ENCODE measurements around the gene ZNF682. TPM values are rescaled to one million over a fixed set of nuclear protein-coding genes. Genes with fewer than 3 reads are reported as not detected.
"Not testable (repeated sequence)": the region's sequence is repeated elsewhere in the genome, so short reads cannot be mapped to it uniquely, and the experiment has no call there.

The ZNF682 gene
- polyA plus RNA-seq, 2 donors, result 2.7 to 6.2 TPM

DNA sequence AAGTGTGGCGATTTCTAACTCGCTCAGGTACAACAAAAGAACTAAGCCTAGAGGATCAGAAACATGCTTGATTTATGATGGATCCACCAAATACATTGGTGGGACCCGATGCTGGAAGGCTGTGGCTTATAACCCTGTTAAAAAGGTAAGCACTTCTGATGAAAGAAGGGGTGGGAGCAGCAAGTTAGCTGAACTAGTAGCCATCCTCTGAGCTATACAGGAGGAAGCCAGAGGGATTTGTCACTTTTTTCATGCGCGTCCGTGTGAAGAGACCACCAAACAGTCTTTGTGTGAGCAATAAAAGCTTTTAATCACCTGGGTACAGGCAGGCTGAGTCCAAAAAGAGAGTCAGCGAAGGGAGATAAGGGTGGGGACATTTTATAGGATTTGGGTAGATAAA, 29.3 kb upstream of the ZNF682 start:
- H3K27me3 ChIP-seq (ENCODE audit: control insufficient read depth in 1 of 2, insufficient read depth in 2 of 2, low read length in 2 of 2); H3K36me3 ChIP-seq (ENCODE audit: control insufficient read depth in 2 of 2, insufficient read depth in 2 of 2, low read length in 1 of 2); H3K27ac ChIP-seq (ENCODE audit: low read depth in 2 of 2, low read length in 1 of 2); H3K9me3 ChIP-seq (ENCODE audit: control insufficient read depth in 2 of 2, insufficient read depth in 1 of 2, low read depth in 1 of 2, low read length in 1 of 2); H3K4me1 ChIP-seq (ENCODE audit: control insufficient read depth in 2 of 2, insufficient read depth in 2 of 2, low read length in 1 of 2); H3K4me3 ChIP-seq (ENCODE audit: low read depth in 1 of 2, low read length in 2 of 2): not testable (repeated sequence)
- WGBS, 2 donors, result 29 to 33% methylated on average over 7 of the region's 7 CpGs

DNA sequence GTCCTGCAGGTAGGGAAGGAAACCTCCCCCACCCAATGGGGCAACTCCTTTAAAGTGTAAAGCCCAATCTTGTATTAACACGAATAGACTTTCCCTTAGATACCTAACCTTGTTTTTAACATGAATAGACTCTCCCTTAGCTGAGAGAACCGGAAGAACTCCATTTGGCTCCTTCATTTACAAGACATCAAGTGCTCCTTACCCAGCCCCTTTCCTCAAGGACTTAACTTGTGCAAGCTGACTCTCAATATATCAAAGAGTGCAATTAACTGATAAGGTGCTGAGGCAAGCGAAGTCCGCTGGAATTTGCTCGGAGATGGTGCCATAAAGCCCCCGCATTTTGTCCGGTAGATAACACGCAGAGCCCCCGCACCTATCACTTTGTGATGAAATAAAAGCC, 28.6 kb upstream of the ZNF682 start:
- Histone ChIP-seq H3K27me3 (ENCODE audit: control insufficient read depth in 1 of 2, insufficient read depth in 2 of 2, low read length in 2 of 2) (no peaks in the 10 kb centered on the region), H3K9me3 (ENCODE audit: control insufficient read depth in 2 of 2, insufficient read depth in 1 of 2, low read depth in 1 of 2, low read length in 1 of 2) (no peaks in the 10 kb centered on the region)
- 15 to 26% methylated on average over 9 of the region's 9 CpGs for WGBS, 2 donors

DNA sequence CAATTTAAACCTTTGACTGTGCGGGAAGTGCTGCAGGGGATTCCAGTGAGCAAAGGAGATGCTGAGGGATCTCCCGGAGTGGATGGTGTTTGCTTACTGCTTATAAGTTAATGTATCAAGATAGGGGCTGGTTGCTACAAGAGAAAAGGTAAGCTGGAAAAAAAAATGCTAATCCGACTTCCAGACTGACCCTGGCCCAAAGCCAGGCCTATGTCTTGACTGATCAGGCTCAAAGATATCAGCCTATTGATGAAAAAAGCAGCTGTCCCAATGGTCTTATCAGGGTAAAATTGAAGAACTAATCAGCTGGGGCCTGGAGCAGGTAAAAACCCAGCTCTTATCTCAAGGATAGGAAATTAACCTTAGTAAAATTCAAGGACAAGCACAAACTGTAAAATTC, 27.6 kb upstream of the ZNF682 start:
- WGBS, 2 donors, result 48 to 52% methylated on average over 3 of the region's 3 CpGs
- no peak overlapping the region for H3K27ac ChIP-seq (ENCODE audit: low read depth in 2 of 2, low read length in 1 of 2)
- no peaks in the 10 kb centered on the region for H3K27me3 ChIP-seq (ENCODE audit: control insufficient read depth in 1 of 2, insufficient read depth in 2 of 2, low read length in 2 of 2)
- H3K36me3 ChIP-seq (ENCODE audit: control insufficient read depth in 2 of 2, insufficient read depth in 2 of 2, low read length in 1 of 2), result no peaks in the 10 kb centered on the region
- no peaks in the 10 kb centered on the region for H3K9me3 ChIP-seq (ENCODE audit: control insufficient read depth in 2 of 2, insufficient read depth in 1 of 2, low read depth in 1 of 2, low read length in 1 of 2)
- H3K4me1 ChIP-seq (ENCODE audit: control insufficient read depth in 2 of 2, insufficient read depth in 2 of 2, low read length in 1 of 2), result no peaks in the 10 kb centered on the region
- H3K4me3 ChIP-seq (ENCODE audit: low read depth in 1 of 2, low read length in 2 of 2), result no peak overlapping the region

More for the DNA sequence above, 28.6 kb upstream of the ZNF682 start:
- Histone ChIP-seq H3K36me3 (ENCODE audit: control insufficient read depth in 2 of 2, insufficient read depth in 2 of 2, low read length in 1 of 2) (no peaks in the 10 kb centered on the region), H3K27ac (ENCODE audit: low read depth in 2 of 2, low read length in 1 of 2) (no peak overlapping the region), H3K4me1 (ENCODE audit: control insufficient read depth in 2 of 2, insufficient read depth in 2 of 2, low read length in 1 of 2) (no peaks in the 10 kb centered on the region), H3K4me3 (ENCODE audit: low read depth in 1 of 2, low read length in 2 of 2) (no peak overlapping the region)

DNA sequence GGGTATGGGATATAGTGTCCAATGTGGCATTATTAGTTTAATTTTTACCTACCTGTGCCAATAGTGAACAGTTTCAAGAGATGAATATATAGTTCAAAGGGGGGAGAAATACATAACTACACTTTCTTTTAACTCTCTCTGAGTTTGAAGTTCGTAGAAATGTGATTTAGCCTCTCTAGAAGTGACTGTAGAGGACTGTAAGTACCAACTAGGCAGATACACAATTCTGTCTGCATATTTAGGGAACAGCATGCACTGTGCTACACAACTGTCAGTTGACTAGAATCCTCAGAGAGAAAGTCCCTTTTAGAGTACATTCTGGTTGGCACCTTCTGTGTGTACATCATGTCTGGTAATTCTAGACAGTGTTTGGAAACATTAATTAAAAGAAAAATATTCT, 21.0 kb upstream of the ZNF682 start:
- Histone ChIP-seq H3K27ac (ENCODE audit: low read depth in 2 of 2, low read length in 1 of 2) (no peak overlapping the region), H3K4me1 (ENCODE audit: control insufficient read depth in 2 of 2, insufficient read depth in 2 of 2, low read length in 1 of 2) (no peaks in the 10 kb centered on the region), H3K27me3 (ENCODE audit: control insufficient read depth in 1 of 2, insufficient read depth in 2 of 2, low read length in 2 of 2) (no peaks in the 10 kb centered on the region), H3K4me3 (ENCODE audit: low read depth in 1 of 2, low read length in 2 of 2) (no peak overlapping the region), H3K36me3 (ENCODE audit: control insufficient read depth in 2 of 2, insufficient read depth in 2 of 2, low read length in 1 of 2) (no peaks in the 10 kb centered on the region), H3K9me3 (ENCODE audit: control insufficient read depth in 2 of 2, insufficient read depth in 1 of 2, low read depth in 1 of 2, low read length in 1 of 2) (no peaks in the 10 kb centered on the region)
- WGBS, 2 donors, result 55 to 71% methylated on average over 1 of the region's 1 CpG

DNA sequence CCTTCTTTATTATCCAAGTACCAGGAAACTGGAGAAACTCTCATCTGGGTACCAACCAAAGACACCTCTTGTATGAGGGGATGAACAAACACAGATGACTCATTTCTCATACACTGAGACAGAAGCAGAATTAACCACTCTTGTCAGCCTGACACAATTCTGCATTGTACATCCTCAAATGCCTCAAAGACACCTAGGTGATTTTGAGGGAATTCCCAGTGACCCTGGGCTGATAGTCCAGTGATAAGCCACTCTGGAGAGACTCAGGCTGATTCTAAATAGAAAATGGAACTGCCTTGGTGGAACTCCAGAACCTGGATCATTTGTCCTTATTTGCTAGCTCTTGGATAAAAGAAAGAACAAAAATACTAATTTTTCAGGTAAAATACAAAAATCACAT, 19.4 kb upstream of the ZNF682 start:
- H3K4me1 ChIP-seq (ENCODE audit: control insufficient read depth in 2 of 2, insufficient read depth in 2 of 2, low read length in 1 of 2); H3K36me3 ChIP-seq (ENCODE audit: control insufficient read depth in 2 of 2, insufficient read depth in 2 of 2, low read length in 1 of 2); H3K9me3 ChIP-seq (ENCODE audit: control insufficient read depth in 2 of 2, insufficient read depth in 1 of 2, low read depth in 1 of 2, low read length in 1 of 2); H3K27ac ChIP-seq (ENCODE audit: low read depth in 2 of 2, low read length in 1 of 2); H3K4me3 ChIP-seq (ENCODE audit: low read depth in 1 of 2, low read length in 2 of 2); H3K27me3 ChIP-seq (ENCODE audit: control insufficient read depth in 1 of 2, insufficient read depth in 2 of 2, low read length in 2 of 2): not testable (repeated sequence)

DNA sequence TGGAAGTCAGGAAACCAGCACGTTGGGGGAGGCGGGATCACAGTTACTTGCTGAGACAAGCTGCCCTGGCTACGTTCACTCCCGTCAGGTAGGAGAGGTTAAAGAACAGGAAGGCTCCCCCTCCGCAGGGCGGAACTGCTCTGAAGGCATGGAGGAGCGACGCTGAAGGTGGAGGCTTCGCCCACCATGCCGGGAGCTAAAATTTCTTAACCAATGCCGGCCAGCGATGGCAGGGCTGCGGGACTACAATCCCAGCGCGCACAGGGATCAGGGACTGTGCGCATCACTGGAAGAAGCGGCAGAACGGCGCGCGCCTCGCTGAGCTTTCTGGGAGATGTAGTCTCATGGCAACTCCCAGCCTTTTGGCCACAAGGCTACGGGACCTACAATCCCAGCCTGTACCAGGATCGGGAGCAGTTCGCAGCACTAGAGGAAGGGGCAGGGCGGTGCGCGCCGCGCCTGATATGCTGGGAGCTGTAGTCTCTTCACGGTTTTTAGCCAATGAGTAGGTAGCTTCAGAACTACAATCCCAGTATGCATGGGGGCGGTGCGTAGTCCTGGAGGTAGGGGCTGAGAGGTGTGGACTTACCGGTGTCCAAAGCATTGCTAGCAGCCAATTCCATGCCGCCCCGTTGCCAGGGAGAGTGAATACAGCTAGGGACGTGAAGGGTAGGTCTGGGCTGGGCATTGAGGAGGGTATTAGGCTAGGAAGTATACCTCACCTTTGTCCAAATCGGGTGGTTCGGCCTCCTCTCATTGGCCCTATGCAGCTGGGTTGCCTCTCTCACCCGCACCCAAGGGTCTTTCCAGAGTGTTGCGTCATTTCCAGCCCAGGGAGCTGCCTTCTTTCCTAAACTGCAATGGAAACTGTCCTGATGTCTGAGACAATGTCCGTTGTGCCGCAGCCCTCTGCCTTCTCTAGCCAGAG, 12.8 kb upstream of the ZNF682 start:
- WGBS, 2 donors, result 1 to 3% methylated on average over 43 of the region's 43 CpGs

DNA sequence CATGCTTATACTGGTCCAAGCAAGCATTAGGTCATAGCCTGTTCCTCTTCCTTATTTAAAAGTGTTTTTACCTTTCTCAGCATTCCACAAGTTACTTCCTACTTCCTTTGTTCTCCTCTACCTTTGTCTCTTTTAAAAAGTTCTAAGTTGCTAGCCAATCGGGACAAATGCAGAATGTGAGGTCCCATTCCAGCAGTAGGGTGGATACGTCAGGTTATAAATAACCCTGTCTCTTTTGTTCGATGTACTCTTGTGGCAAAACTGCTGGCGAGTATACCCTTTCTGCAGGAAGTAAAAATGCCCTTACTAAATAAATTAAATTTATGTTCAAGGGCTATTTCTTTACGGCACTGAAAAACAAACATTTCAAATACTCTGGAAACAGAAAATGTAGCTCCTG, 6.4 kb upstream of the ZNF682 start:
- H3K4me3 ChIP-seq (ENCODE audit: low read depth in 1 of 2, low read length in 2 of 2); H3K27ac ChIP-seq (ENCODE audit: low read depth in 2 of 2, low read length in 1 of 2); H3K36me3 ChIP-seq (ENCODE audit: control insufficient read depth in 2 of 2, insufficient read depth in 2 of 2, low read length in 1 of 2); H3K9me3 ChIP-seq (ENCODE audit: control insufficient read depth in 2 of 2, insufficient read depth in 1 of 2, low read depth in 1 of 2, low read length in 1 of 2); H3K27me3 ChIP-seq (ENCODE audit: control insufficient read depth in 1 of 2, insufficient read depth in 2 of 2, low read length in 2 of 2); H3K4me1 ChIP-seq (ENCODE audit: control insufficient read depth in 2 of 2, insufficient read depth in 2 of 2, low read length in 1 of 2): not testable (repeated sequence)
- 36 to 43% methylated on average over 5 of the region's 5 CpGs for WGBS, 2 donors

More for the DNA sequence above, 12.8 kb upstream of the ZNF682 start:
- H3K4me3 ChIP-seq (ENCODE audit: low read depth in 1 of 2, low read length in 2 of 2), result peak overlapping the region; percentile 83 to 88
- H3K27ac ChIP-seq (ENCODE audit: low read depth in 2 of 2, low read length in 1 of 2), result peak overlapping the region; percentile 86 to 87
- H3K9me3 ChIP-seq (ENCODE audit: control insufficient read depth in 2 of 2, insufficient read depth in 1 of 2, low read depth in 1 of 2, low read length in 1 of 2), result no peaks in the 10 kb centered on the region
- H3K27me3 ChIP-seq (ENCODE audit: control insufficient read depth in 1 of 2, insufficient read depth in 2 of 2, low read length in 2 of 2), result no peaks in the 10 kb centered on the region
- H3K4me1 ChIP-seq (ENCODE audit: control insufficient read depth in 2 of 2, insufficient read depth in 2 of 2, low read length in 1 of 2), result peaks cover 0 to 3% of the 10 kb centered on the region in 2 donors
- no peaks in the 10 kb centered on the region for H3K36me3 ChIP-seq (ENCODE audit: control insufficient read depth in 2 of 2, insufficient read depth in 2 of 2, low read length in 1 of 2)

DNA sequence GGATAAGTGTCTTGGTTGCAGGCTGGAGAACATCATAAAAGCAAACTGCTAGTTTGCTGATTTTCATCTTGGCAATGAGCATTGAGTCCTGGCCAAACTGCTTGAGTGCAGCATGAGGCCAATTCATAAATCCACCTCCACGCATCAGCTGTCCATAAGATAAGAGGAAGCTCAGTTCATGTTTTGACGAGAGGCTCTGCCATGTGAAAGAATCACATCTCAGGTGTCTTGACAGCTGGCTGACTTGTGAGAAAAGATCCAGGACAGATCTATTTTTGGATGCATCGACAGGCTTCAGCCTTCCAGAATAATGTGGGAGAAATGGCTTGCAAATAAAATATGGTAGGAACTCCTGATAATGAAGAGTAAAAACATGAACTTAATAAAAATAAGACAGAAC, 5.4 kb upstream of the ZNF682 start:
- no peak overlapping the region for H3K4me3 ChIP-seq (ENCODE audit: low read depth in 1 of 2, low read length in 2 of 2)
- H3K9me3 ChIP-seq (ENCODE audit: control insufficient read depth in 2 of 2, insufficient read depth in 1 of 2, low read depth in 1 of 2, low read length in 1 of 2), result no peaks in the 10 kb centered on the region
- no peaks in the 10 kb centered on the region for H3K27me3 ChIP-seq (ENCODE audit: control insufficient read depth in 1 of 2, insufficient read depth in 2 of 2, low read length in 2 of 2)
- no peaks in the 10 kb centered on the region for H3K36me3 ChIP-seq (ENCODE audit: control insufficient read depth in 2 of 2, insufficient read depth in 2 of 2, low read length in 1 of 2)
- H3K4me1 ChIP-seq (ENCODE audit: control insufficient read depth in 2 of 2, insufficient read depth in 2 of 2, low read length in 1 of 2), result no peaks in the 10 kb centered on the region
- H3K27ac ChIP-seq (ENCODE audit: low read depth in 2 of 2, low read length in 1 of 2), result no peak overlapping the region
- 51 to 60% methylated on average over 3 of the region's 3 CpGs for WGBS, 2 donors

DNA sequence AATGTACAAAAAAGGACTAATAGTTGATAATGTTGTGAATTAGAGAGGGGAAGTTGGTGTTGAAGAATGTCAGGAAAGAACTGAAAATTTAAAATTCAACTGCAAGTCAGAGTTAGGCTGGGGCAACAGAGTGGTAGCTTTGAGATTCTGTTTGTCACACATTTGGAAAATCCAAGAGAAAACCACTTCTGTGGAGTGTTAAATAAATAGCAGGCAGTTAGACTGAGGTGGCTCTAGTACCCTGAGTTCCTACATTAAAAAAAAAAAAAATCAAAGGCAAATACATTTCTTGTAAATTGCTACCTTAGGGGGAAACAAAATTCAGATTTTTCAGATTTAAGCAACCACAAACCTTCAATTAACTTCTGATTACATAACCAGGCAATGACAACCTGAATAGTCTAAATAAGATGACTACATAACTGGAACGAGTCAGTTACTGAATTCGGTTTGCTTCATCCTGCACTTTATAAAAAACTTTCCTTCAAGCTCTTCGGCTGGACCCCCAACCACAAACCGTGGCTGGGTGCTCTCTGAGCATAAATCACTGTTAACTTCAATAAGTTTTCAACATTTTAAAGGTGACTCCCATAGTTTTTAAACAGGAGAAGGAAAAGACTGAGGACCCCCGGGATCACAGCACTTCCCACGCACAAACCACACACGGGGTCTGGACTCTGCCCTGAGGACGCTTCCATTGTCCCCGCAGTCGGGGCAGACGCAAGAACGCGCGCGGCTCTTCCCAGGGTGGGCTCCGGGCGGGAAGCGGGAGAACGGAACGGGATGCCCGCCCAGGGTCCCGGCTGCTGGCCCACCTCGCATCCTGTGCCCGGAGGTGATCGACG, 725 bp downstream of the ZNF682 start:
- H3K27ac ChIP-seq (ENCODE audit: low read depth in 2 of 2, low read length in 1 of 2), result peak overlapping the region; percentile 54 to 87
- H3K4me3 ChIP-seq (ENCODE audit: low read depth in 1 of 2, low read length in 2 of 2), result peak overlapping the region; percentile 81
- WGBS, 2 donors, result 0 to 1% methylated on average over 26 of the region's 26 CpGs
- H3K9me3 ChIP-seq (ENCODE audit: control insufficient read depth in 2 of 2, insufficient read depth in 1 of 2, low read depth in 1 of 2, low read length in 1 of 2), result no peaks in the 10 kb centered on the region
- H3K27me3 ChIP-seq (ENCODE audit: control insufficient read depth in 1 of 2, insufficient read depth in 2 of 2, low read length in 2 of 2), result no peaks in the 10 kb centered on the region
- H3K36me3 ChIP-seq (ENCODE audit: control insufficient read depth in 2 of 2, insufficient read depth in 2 of 2, low read length in 1 of 2), result no peaks in the 10 kb centered on the region
- H3K4me1 ChIP-seq (ENCODE audit: control insufficient read depth in 2 of 2, insufficient read depth in 2 of 2, low read length in 1 of 2), result no peaks in the 10 kb centered on the region

Data from esophagus (tissue), 2 donors.